Activated CD4-positive, alpha-beta memory T cell treated with anti-CD3 and anti-CD28 coated beads, Interleukin-2, amount 10 ng/mL, durations not matched to agents 7 days and 5 days (primary cell): Measurements from ENCODE around the gene SEC61A1. TPM values are rescaled to one million over a fixed set of nuclear protein-coding genes. Genes with fewer than 3 reads are reported as not detected.

ENCODE experiments used
- CTCF ChIA-PET: fragments of 350-600 bp; sonication (Branson Sonifier 250); formaldehyde crosslinking; loops from one replicate; lab custom pipeline; 2021; ENCODE audit warnings: antibody characterized with exemption, inconsistent platforms; lab: Charles Lee
- POLR2A ChIA-PET: fragments of 350-600 bp; sonication (Branson Sonifier 250); formaldehyde crosslinking; loops from one replicate; lab custom pipeline; 2021; ENCODE audit warnings: antibody characterized with exemption; lab: Charles Lee
- DNase-seq: peaks from one replicate; pipeline ENCODE4 v3.0.0-alpha.2; 2020
- H3K27ac Mint-ChIP-seq: one replicate; pipeline ENCODE4 v1.8.0; 2021; ENCODE audit warnings: mild to moderate bottlenecking, mixed read lengths
- H3K27me3 Mint-ChIP-seq: one replicate; pipeline ENCODE4 v1.8.0; 2021; ENCODE audit warnings: mixed read lengths
- H3K36me3 Mint-ChIP-seq: one replicate; pipeline ENCODE4 v1.8.0; 2021; ENCODE audit warnings: low read depth, mixed read lengths
- H3K4me1 Mint-ChIP-seq: one replicate; pipeline ENCODE4 v1.8.0; 2021; ENCODE audit warnings: mixed read lengths
- H3K4me3 Mint-ChIP-seq: one replicate; pipeline ENCODE4 v1.8.0; 2021; ENCODE audit warnings: mild to moderate bottlenecking, mixed read lengths
- H3K9me3 Mint-ChIP-seq: one replicate; pipeline ENCODE4 v1.8.0; 2021; ENCODE audit warnings: mixed read lengths
- total RNA-seq, 2 experiments: library from RNA; stranded (reverse); gene quantifications; one replicate each; pipeline ENCODE4 v1.2.3, GENCODE V29; 2021

The SEC61A1 gene
- total RNA-seq, 2 experiments from 2014 or later = 194 to 203 TPM

- ChIA-PET POLR2A (interaction anchor here (1.2 kb wide), 1 partner anchor 13 kb away, joined by 3 read pairs; no protein-coding TSS in a partner anchor), CTCF (interaction anchor here (0.7 kb wide), 1 partner anchor 55 kb away, joined by 3 read pairs; no protein-coding TSS in a partner anchor)
- no peaks in the 10 kb centered on the region for H3K9me3 Mint-ChIP-seq
- DNase-seq = no peak
- H3K27ac Mint-ChIP-seq = no peak overlapping the region
- H3K27me3 Mint-ChIP-seq = peaks cover 22% of the 10 kb centered on the region
- no peaks in the 10 kb centered on the region for H3K4me1 Mint-ChIP-seq
- H3K36me3 Mint-ChIP-seq = no peaks in the 10 kb centered on the region
- H3K4me3 Mint-ChIP-seq = no peak overlapping the region
These were observed 12.2 kb upstream of the SEC61A1 start for GRCh38 chr3:128040041-128040440.

- Mint-ChIP-seq H3K36me3 (no peaks in the 10 kb centered on the region), H3K4me1 (no peaks in the 10 kb centered on the region), H3K27me3 (peaks cover 23% of the 10 kb centered on the region), H3K9me3 (no peaks in the 10 kb centered on the region), H3K4me3 (no peak overlapping the region), H3K27ac (no peak overlapping the region)
- POLR2A ChIA-PET = no interaction called here
- DNase-seq = no peak
- CTCF ChIA-PET = no interaction called here
These were observed 11.6 kb upstream of the SEC61A1 start for GRCh38 chr3:128040660-128041059.

DNA sequence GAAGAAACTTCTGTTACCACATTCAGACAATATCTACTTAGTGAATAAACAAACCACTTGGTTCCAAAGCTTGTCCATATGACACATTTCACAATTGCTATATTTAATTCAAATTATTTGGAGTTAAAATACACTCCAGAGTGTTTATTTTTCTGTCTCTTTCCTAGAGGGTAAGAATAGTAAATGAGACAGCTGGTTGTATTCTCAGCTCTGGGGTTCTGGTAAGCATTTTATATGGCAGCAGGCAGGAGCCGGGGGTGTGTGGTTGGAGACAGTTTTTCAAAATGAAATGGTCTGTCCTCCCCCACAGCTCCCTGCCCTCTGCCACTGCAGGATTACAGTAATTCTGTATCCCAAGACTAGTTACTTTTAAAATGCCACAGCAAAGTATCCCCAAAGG is 10.9 kb upstream of the SEC61A1 start:
- CTCF ChIA-PET = no interaction called here
- Mint-ChIP-seq H3K4me1 (no peaks in the 10 kb centered on the region), H3K27ac (no peak overlapping the region), H3K4me3 (no peak overlapping the region), H3K9me3 (no peaks in the 10 kb centered on the region), H3K36me3 (no peaks in the 10 kb centered on the region), H3K27me3 (peaks cover 26% of the 10 kb centered on the region)
- POLR2A ChIA-PET = no interaction called here
- no peak for DNase-seq

GRCh38 chr3:128050597-128050996 is 1.6 kb upstream of the SEC61A1 start:
- POLR2A ChIA-PET = interaction anchor here (3.3 kb wide), 1 partner anchor 378 kb away, joined by 9 read pairs; the partner anchor contains the start of gene ABTB1
- peaks cover 30% of the 10 kb centered on the region for H3K36me3 Mint-ChIP-seq
- no peak overlapping the region for H3K4me3 Mint-ChIP-seq
- CTCF ChIA-PET = interaction anchor here (0.6 kb wide), 1 partner anchor 354 kb away, joined by 3 read pairs; no protein-coding TSS in a partner anchor
- no peak for DNase-seq
- H3K9me3 Mint-ChIP-seq = no peaks in the 10 kb centered on the region
- H3K27ac Mint-ChIP-seq = no peak overlapping the region
- peaks cover 22% of the 10 kb centered on the region for H3K27me3 Mint-ChIP-seq
- H3K4me1 Mint-ChIP-seq = peaks cover 38% of the 10 kb centered on the region

DNA sequence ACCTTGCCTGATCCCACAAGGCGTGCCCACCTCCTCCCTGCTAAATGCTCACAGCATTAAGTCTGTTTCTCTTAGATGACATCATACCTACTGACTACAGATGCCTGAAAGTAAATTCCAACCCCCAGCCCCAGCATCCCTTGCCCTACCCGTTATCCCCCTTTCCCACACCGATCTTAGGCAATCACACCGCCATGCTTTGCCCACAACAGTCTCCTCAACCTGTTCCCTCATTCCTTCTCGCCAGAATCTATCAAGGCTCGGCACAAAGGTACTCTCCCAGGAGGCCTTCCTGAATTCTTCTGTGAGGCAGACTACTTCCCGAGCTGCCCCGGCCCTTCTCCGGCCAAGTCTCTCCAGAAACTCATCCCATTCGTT is 789 bp upstream of the SEC61A1 start:
- POLR2A ChIA-PET = interaction anchor here (1.0 to 6.3 kb wide), 5 partner anchors 9 to 379 kb away, joined by 3 to 32 read pairs (median 9); partner anchors contain the start of gene ABTB1
- CTCF ChIA-PET = interaction anchor here (0.6 kb wide), 1 partner anchor 355 kb away, joined by 3 read pairs; no protein-coding TSS in a partner anchor

DNA sequence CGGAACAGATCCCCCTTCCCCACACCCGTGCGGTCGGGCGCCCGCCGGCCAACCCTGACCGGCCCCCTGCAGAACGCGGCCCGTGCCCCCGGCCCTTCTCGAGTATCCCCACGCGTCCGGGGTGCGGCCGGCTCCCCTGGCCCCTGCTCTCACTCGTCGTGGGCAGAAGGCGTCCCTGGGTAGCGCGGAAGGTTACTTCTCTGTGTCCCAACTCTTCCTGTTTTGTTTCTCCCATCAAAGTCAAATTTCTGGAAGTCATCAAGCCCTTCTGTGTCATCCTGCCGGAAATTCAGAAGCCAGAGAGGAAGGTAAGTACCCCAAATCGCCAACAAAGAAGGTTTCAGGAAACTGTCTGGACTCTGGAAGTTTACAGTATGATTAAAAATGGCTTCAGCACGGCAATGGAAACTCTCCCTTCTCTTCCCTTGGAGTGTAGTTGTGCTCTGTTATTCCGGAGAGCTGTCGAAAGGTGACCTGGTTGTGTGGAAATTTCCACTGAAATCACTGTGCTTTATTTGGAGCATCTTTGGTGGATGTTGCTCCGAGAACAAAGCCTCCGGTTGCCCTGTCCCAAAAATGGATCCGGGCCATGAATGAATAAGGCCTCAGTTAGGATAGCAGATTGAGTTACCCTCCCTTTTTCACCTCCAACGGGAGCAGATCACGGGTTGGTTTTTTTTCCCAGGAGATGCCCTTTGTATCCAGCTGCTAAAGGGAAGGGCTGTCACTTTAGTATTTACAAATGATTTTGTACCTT is 536 bp downstream of the SEC61A1 start:
- Mint-ChIP-seq H3K27ac (peak overlapping the region; percentile 97), H3K4me1 (peaks cover 46% of the 10 kb centered on the region), H3K9me3 (no peaks in the 10 kb centered on the region), H3K36me3 (peaks cover 46% of the 10 kb centered on the region), H3K4me3 (peak overlapping the region; percentile 99), H3K27me3 (peaks cover 6% of the 10 kb centered on the region)
- DNase-seq = no peak
- CTCF ChIA-PET = interaction anchor here (1.0 to 1.1 kb wide), 3 partner anchors 21 to 81 kb away, joined by 3 to 4 read pairs (median 4); no protein-coding TSS in a partner anchor
- POLR2A ChIA-PET = interaction anchor here (0.6 to 6.3 kb wide), 11 partner anchors 11 to 454 kb away, joined by 3 to 32 read pairs (median 6); partner anchors contain the start of genes ABTB1 and RUVBL1

More for the DNA sequence above, 789 bp upstream of the SEC61A1 start:
- Mint-ChIP-seq H3K9me3 (no peaks in the 10 kb centered on the region), H3K4me3 (peak overlapping the region; percentile 99), H3K4me1 (peaks cover 43% of the 10 kb centered on the region), H3K27me3 (peaks cover 14% of the 10 kb centered on the region), H3K36me3 (peaks cover 38% of the 10 kb centered on the region), H3K27ac (peak overlapping the region; percentile 77)
- no peak for DNase-seq

- Mint-ChIP-seq H3K9me3 (no peaks in the 10 kb centered on the region), H3K27ac (peak overlapping the region; percentile 97), H3K4me3 (peak overlapping the region; percentile 99), H3K36me3 (peaks cover 49% of the 10 kb centered on the region), H3K4me1 (peaks cover 46% of the 10 kb centered on the region), H3K27me3 (peaks cover 2% of the 10 kb centered on the region)
- DNase-seq = no peak
- CTCF ChIA-PET = interaction anchor here (1.0 kb wide), 1 partner anchor 80 kb away, joined by 4 read pairs; no protein-coding TSS in a partner anchor
- POLR2A ChIA-PET = interaction anchor here (0.7 to 6.3 kb wide), 11 partner anchors 10 to 1742 kb away, joined by 3 to 32 read pairs (median 6); partner anchors contain the start of genes ABTB1 and RUVBL1
These were observed 1.4 kb downstream of the SEC61A1 start for GRCh38 chr3:128053614-128054013.

DNA sequence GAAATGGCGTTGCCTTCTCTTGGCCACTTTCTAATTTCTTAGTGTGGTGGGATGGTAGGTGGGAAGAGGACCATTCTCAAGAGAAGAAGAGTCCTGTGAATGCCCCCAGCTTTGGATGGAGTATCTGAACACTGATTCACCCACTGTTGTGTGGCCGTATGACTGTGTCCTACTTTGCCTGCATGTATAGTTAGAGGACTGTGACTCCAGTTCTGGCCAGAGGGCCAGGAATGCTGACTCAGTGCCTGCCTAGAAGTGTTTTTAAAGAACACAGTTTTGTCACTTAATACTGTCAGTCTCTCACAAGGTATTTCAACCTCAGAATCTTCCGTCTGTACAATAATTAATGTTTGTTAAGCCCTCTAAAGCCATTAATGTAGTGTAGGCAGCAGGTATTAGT is 2.1 kb downstream of the SEC61A1 start:
- peak overlapping the region; percentile 99 for H3K4me3 Mint-ChIP-seq
- POLR2A ChIA-PET = interaction anchor here (1.6 to 6.3 kb wide), 3 partner anchors 10 to 455 kb away, joined by 4 to 32 read pairs (median 8); no protein-coding TSS in a partner anchor
- H3K27ac Mint-ChIP-seq = peak overlapping the region; percentile 97
- CTCF ChIA-PET = no interaction called here
- peaks cover 56% of the 10 kb centered on the region for H3K36me3 Mint-ChIP-seq
- no peak for DNase-seq
- no peaks in the 10 kb centered on the region for H3K9me3 Mint-ChIP-seq
- H3K4me1 Mint-ChIP-seq = peaks cover 46% of the 10 kb centered on the region
- no peaks in the 10 kb centered on the region for H3K27me3 Mint-ChIP-seq

DNA sequence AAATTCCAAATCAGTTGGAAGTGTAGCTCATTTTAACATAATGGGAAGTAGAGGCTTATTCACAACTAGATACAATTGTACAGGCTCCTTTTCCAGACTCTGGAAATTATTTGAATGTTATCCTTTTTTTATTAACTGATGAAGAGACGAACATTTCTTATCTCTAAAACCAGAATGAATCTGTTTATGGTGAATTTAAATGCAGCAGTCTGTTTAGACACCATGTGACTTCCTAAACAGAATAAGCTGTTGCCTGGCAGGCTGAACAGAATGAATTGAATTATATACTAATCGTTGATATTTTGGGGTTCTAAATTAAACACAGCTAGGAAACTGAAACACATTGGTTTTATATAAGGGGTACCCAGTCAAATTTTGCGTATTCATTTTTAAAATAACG is 4.0 kb downstream of the SEC61A1 start:
- Mint-ChIP-seq H3K4me3 (no peak overlapping the region), H3K27ac (no peak overlapping the region), H3K9me3 (no peaks in the 10 kb centered on the region), H3K4me1 (peaks cover 44% of the 10 kb centered on the region), H3K36me3 (peaks cover 74% of the 10 kb centered on the region), H3K27me3 (no peaks in the 10 kb centered on the region)
- POLR2A ChIA-PET = interaction anchor here (0.9 to 6.3 kb wide), 6 partner anchors 8 to 98 kb away, joined by 3 to 32 read pairs (median 4); partner anchors contain the start of gene RUVBL1
- CTCF ChIA-PET = interaction anchor here (0.7 to 2.5 kb wide), 3 partner anchors 12 to 78 kb away, joined by 4 to 12 read pairs (median 5); no protein-coding TSS in a partner anchor
- DNase-seq = no peak

DNA sequence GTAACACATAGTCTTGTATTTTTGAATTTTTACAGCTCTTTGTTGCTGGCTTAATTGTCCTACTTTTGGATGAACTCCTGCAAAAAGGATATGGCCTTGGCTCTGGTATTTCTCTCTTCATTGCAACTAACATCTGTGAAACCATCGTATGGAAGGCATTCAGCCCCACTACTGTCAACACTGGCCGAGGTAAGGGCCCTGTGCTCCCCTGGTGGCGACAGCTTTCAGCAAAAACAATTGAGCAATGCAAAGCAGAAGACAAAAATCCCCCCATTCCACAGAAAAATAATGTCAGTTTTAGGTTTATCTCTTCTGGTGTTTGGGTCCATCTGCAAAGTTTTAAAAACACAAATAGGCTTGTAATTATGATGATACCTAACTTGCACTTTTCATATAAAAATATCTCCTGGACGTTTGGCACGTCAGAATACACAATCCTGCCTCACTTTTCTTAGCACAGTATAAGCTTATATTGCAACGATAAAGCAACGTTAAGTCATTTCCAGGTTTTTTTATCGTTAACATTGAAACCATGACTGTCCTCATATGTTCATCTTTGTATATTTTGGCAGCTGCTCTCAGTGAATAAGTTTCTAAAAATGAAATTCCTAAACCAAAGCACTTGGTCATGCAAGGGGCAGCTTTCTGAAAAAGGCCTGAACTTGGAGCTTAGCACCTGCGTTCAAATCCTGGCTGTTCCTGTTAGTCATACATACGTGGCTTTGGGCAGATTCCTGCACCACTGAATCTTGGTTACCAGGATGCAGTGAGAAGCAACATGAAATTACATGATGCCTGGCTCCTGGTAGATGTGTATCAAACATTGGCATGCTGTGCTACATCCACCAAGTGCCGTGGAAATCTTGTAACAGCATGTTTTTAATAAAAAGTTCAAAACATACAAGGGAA is 8.5 kb downstream of the SEC61A1 start:
- Mint-ChIP-seq H3K36me3 (peaks cover 80% of the 10 kb centered on the region), H3K4me1 (peaks cover 13% of the 10 kb centered on the region), H3K4me3 (no peak overlapping the region), H3K9me3 (no peaks in the 10 kb centered on the region), H3K27ac (no peak overlapping the region), H3K27me3 (no peaks in the 10 kb centered on the region)
- ChIA-PET POLR2A (interaction anchor here (0.8 kb wide), 1 partner anchor 9 kb away, joined by 3 read pairs; no protein-coding TSS in a partner anchor), CTCF (no interaction called here)
- DNase-seq = no peak

- ChIA-PET POLR2A (interaction anchor here (5.6 kb wide), 1 partner anchor 8 kb away, joined by 32 read pairs; the partner anchor contains the start of gene SEC61A1), CTCF (no interaction called here)
- H3K27ac Mint-ChIP-seq = peak overlapping the region; percentile 5
- H3K4me3 Mint-ChIP-seq = no peak overlapping the region
- H3K27me3 Mint-ChIP-seq = no peaks in the 10 kb centered on the region
- no peak for DNase-seq
- peaks cover 6% of the 10 kb centered on the region for H3K4me1 Mint-ChIP-seq
- no peaks in the 10 kb centered on the region for H3K9me3 Mint-ChIP-seq
- peaks cover 81% of the 10 kb centered on the region for H3K36me3 Mint-ChIP-seq
These were observed 10.0 kb downstream of the SEC61A1 start for GRCh38 chr3:128062033-128062745.
